BE2C (cell line): ENCODE measurements around the gene KRT26.

Source experiments
- DNase-seq: peaks from one replicate; pipeline ENCODE4 v3.0.0-alpha.2; 2020
- H3K27me3 ChIP-seq: fragments of 250-450 bp; sonication (Bioruptor Pico); 2 replicates; pipeline ENCODE4 v1.5.1; 2020; ENCODE audit warnings: mild to moderate bottlenecking
- H3K36me3 ChIP-seq: fragments of 250-450 bp; sonication (Bioruptor Pico); 2 replicates; pipeline ENCODE4 v1.5.1; 2020; ENCODE audit warnings: mild to moderate bottlenecking
- H3K4me1 ChIP-seq: fragments of 250-450 bp; sonication (Bioruptor Pico); 2 replicates; pipeline ENCODE4 v1.5.1; 2020
- H3K4me3 ChIP-seq: 2 replicates; pipeline ENCODE4 v1.5.1; 2011; ENCODE audit warnings: low read depth, low read length
- H3K9me3 ChIP-seq: fragments of 250-450 bp; sonication (Bioruptor Pico); 2 replicates; pipeline ENCODE4 v1.5.1; 2020
- TF ChIP-seq, protein P1 (sequence below): IDR thresholded peaks from 2 replicates; pipeline ENCODE4 v1.5.1; 2012; ENCODE audit warnings: mild to moderate bottlenecking, low read depth, low read length

KRT26 gene

DNA sequence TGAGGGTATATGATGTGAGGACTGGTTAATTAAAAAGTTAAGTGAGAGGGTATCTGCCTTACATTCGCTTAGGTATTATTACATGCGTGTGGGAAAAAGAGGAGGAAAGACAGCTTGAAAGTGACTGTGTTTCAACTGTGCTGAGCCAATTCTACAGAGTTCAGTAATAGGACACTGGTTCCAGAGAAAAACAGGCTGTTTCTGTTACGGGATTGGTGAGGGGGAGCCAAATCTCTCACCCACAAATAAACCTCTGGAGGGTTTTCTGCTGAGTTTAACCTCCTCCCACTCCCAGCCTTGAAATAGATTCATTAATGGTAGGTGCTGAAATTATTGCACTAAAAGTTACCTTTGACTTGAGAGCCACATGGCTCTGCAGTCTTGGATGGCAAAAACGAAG is 3.9 kb upstream of the KRT26 start:
- DNase-seq = no peak
- peaks cover 99% of the 10 kb centered on the region for H3K27me3 ChIP-seq
- no peaks in the 10 kb centered on the region; the same call in 1 of the 2 replicates for H3K9me3 ChIP-seq
- TF ChIP-seq, protein P1, sequence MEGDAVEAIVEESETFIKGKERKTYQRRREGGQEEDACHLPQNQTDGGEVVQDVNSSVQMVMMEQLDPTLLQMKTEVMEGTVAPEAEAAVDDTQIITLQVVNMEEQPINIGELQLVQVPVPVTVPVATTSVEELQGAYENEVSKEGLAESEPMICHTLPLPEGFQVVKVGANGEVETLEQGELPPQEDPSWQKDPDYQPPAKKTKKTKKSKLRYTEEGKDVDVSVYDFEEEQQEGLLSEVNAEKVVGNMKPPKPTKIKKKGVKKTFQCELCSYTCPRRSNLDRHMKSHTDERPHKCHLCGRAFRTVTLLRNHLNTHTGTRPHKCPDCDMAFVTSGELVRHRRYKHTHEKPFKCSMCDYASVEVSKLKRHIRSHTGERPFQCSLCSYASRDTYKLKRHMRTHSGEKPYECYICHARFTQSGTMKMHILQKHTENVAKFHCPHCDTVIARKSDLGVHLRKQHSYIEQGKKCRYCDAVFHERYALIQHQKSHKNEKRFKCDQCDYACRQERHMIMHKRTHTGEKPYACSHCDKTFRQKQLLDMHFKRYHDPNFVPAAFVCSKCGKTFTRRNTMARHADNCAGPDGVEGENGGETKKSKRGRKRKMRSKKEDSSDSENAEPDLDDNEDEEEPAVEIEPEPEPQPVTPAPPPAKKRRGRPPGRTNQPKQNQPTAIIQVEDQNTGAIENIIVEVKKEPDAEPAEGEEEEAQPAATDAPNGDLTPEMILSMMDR = no peak
- no peaks in the 10 kb centered on the region for H3K36me3 ChIP-seq
- H3K4me3 ChIP-seq = no peak overlapping the region
- H3K4me1 ChIP-seq = no peaks in the 10 kb centered on the region

DNA sequence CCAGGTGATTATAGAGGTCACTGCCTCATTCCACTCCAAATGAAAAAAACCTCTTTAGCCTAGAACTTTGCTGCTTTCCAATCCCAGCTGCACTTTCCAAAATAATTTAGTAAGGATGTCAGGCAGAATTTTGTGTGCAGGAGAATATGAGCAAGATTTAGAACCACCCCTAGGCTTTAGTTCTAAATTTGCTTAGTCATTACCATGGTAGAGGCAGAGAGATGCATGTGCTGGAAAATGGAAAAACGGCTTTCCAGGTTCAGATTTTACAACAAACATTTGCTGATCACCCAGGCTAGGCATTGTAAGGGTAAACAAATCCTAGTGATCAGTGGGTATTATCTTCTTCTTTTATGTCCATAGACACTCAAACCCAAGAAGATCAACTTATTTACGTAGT is 6.3 kb downstream of the KRT26 start:
- H3K4me1 ChIP-seq = no peaks in the 10 kb centered on the region
- H3K27me3 ChIP-seq = peaks cover 26% of the 10 kb centered on the region
- no peak for DNase-seq
- H3K9me3 ChIP-seq = no peaks in the 10 kb centered on the region
- TF ChIP-seq, protein P1 = no peak
- no peaks in the 10 kb centered on the region for H3K36me3 ChIP-seq
- no peak overlapping the region for H3K4me3 ChIP-seq

DNA sequence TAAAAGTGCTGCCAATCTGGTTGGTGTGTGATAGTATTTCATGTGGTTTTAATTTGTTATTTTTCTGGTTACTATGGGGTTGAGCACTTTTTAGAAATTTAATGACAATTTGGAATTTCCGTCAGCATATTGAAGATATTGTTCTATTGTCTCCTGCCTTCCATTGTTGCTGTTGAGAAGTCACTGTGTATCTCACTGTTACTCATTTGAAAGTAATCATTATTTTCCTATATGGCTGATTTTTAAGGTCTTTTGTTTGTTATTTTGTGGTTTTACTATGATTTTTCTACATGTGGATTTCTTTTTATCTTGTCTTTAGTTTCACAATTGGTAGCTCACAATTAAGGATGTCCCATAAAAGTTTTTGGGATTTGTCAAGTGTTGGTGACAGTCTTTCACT is 8.2 kb downstream of the KRT26 start:
- Histone ChIP-seq H3K4me3 (no peak overlapping the region), H3K36me3 (no peaks in the 10 kb centered on the region), H3K27me3 (peaks cover 14% of the 10 kb centered on the region), H3K4me1 (no peaks in the 10 kb centered on the region), H3K9me3 (no peaks in the 10 kb centered on the region)
- TF ChIP-seq, protein P1 = no peak
- no peak for DNase-seq

DNA sequence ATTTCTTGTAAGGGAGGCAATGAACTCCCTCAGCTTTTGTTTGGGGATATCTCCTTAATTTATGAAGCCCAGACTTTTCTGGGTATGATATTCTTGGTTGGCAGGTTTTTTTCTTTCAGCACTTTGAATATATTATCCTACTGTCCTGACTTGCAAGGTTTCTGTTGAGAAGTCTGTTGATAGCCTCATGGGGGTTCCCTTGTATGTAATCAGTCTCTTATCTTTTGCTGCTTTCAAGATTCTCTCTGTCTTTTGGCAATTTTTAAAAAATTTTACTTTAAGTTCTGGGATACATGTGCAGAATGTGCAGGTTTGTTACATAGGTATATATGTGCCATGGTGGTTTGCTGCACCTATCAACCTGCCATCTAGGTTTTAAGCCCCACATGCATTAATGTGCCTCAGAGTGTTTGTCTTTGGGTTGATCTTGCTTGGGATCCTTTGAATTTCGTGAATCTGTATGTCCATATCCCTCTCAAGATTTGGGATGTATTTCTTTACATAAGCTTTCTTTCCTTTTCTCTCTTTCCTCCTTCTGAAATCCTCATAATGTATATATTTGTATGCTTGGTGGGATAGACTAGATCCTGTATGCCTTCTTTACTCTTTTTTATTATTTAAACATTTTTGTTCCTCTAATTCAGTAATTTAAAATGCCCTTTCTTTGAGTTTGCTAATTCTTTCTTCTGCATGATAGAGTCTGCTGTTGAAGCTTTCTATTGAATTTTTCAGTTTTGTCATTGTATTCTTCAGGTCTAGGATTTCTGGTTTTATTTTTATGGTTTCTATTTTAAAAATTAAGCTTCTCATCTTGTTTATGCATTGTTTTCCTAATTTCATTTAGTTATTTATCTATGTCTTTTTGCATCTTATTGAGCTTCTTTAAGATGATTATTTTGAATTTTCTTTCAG is 11.6 kb downstream of the KRT26 start:
- Histone ChIP-seq H3K36me3 (no peaks in the 10 kb centered on the region), H3K9me3 (no peaks in the 10 kb centered on the region), H3K27me3 (peaks cover 6% of the 10 kb centered on the region; the same call in 1 of the 2 replicates), H3K4me1 (no peaks in the 10 kb centered on the region), H3K4me3 (no peak overlapping the region)
- TF ChIP-seq, protein P1 = no peak
- DNase-seq = no peak

DNA sequence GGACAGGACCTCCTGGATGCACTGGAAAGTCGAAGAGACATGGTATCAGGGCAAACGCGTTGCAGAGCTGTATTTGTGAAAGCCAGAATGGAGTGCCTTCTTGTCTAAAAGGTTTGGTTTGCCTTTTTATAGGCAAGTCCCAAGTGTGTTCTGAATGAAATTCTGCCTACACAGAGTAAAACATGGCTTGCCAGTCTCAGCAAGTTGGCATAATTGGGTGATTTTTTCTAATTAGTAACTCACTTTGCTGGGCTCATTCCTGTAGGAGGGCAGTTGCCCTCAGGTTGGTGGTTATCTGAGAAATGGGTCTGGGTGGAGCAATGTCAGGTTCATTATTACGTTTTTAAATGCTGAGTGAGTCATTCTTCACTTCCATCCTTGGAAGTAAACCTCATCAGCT is 16.8 kb downstream of the KRT26 start, which contains the start of gene KRT25:
Gene KRT25, minus strand, starts transcription at position 101 of the 400 bp plus-strand sequence. Its CDS starts 60 bp downstream, at position 41.
- H3K9me3 ChIP-seq = no peaks in the 10 kb centered on the region
- no peak for DNase-seq
- no peaks in the 10 kb centered on the region for H3K4me1 ChIP-seq
- no peak within 1 kb of the TSS for H3K4me3 ChIP-seq
- no peaks in the 10 kb centered on the region for H3K36me3 ChIP-seq
- peaks cover 30% of the 10 kb centered on the region for H3K27me3 ChIP-seq
- TF ChIP-seq, protein P1 = no peak

DNA sequence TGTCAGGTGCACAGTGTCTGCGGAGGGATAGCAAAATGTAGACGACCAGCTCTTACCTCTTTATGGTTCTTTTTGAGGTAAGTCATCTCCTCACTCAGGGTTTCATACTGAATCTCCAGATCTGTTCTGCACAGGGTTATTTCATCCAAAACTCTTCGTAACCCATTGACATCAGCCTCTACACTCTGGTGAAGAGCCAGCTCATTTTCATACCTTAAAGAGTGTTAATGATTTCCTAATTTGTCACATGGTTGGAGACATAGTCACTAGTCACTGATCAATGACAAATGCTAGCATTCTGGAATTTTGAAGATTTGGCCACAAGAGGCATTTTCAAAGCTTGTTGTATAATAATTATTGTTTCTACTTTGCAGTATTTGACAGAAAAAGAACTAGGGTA is 18.2 kb downstream of the KRT26 start:
- Histone ChIP-seq H3K4me3 (no peak overlapping the region), H3K4me1 (no peaks in the 10 kb centered on the region), H3K9me3 (no peaks in the 10 kb centered on the region), H3K36me3 (no peaks in the 10 kb centered on the region), H3K27me3 (peaks cover 41% of the 10 kb centered on the region)
- DNase-seq = no peak
- TF ChIP-seq, protein P1 = no peak
